PC-3 (cell line): ENCODE measurements around the gene NAP1L4. TPM values are rescaled to one million over a fixed set of nuclear protein-coding genes. Genes with fewer than 3 reads are reported as not detected.

ENCODE experiments used
- ATAC-seq: fragments of 200-7000 bp; cut with Tn5 transposase; 2 replicates; pipeline ENCODE4 v1.9.1; 2020; ENCODE audit warnings: mild to moderate bottlenecking, moderate library complexity
- BruUV-seq: library from RNA; stranded (reverse); fragments of 400-500 nt; replicated peaks from 2 replicates; lab custom pipeline; 2021; lab: Mats Ljungman, UMichigan
- CTCF ChIA-PET: fragments of 300-600 bp; sonication (Branson Sonifier 250); formaldehyde crosslinking; loops from one replicate; lab custom pipeline; 2022; ENCODE audit warnings: antibody characterized with exemption; lab: Charles Lee
- POLR2A ChIA-PET: fragments of 300-600 bp; sonication (Branson Sonifier 250); formaldehyde crosslinking; loops from one replicate; lab custom pipeline; 2022; ENCODE audit warnings: antibody characterized with exemption; ENCODE audit not compliant: unreplicated experiment; lab: Charles Lee
- DNase-seq: peaks from one replicate; pipeline ENCODE4 v3.0.0-alpha.2; 2015
- H2AFZ ChIP-seq: fragments of 300-600 bp; sonication (generic); 2 replicates; pipeline ENCODE4 v1.6.0; 2016; ENCODE audit warnings: antibody characterized with exemption, low read length
- H3F3A ChIP-seq: fragments of 300-600 bp; sonication (generic); one replicate; pipeline ENCODE4 v1.6.0; 2017; ENCODE audit warnings: antibody characterized with exemption, low read length, control low read depth, mild to moderate bottlenecking; ENCODE audit not compliant: unreplicated experiment
- H3K27ac ChIP-seq: fragments of 300-600 bp; sonication (generic); 2 replicates; pipeline ENCODE4 v1.5.1; 2016; ENCODE audit warnings: mild to moderate bottlenecking, low read length
- H3K27me3 ChIP-seq: fragments of 300-600 bp; sonication (generic); 2 replicates; pipeline ENCODE4 v1.6.1; 2016; ENCODE audit warnings: low read length, mixed read lengths
- H3K36me3 ChIP-seq: fragments of 300-600 bp; sonication (generic); 2 replicates; pipeline ENCODE4 v1.6.1; 2016; ENCODE audit warnings: low read depth, mixed run types, low read length, mixed read lengths
- H3K4me1 ChIP-seq: fragments of 300-600 bp; sonication (generic); 2 replicates; pipeline ENCODE4 v1.5.1; 2016; ENCODE audit warnings: low read length; ENCODE audit not compliant: insufficient read depth
- H3K4me2 ChIP-seq: fragments of 300-600 bp; sonication (generic); 2 replicates; pipeline ENCODE4 v1.6.0; 2016; ENCODE audit warnings: low read length
- H3K4me3 ChIP-seq: fragments of 300-600 bp; sonication (generic); 2 replicates; pipeline ENCODE4 v1.5.1; 2016; ENCODE audit warnings: mild to moderate bottlenecking, low read length, mixed read lengths
- H3K79me2 ChIP-seq: fragments of 300-600 bp; sonication (generic); 2 replicates; pipeline ENCODE4 v1.6.1; 2017; ENCODE audit warnings: low read length, mixed read lengths
- H3K9ac ChIP-seq: fragments of 300-600 bp; sonication (generic); 2 replicates; pipeline ENCODE4 v1.6.0; 2016; ENCODE audit warnings: mild to moderate bottlenecking, low read length
- H3K9me2 ChIP-seq: fragments of 300-600 bp; sonication (generic); replicated peaks from 2 replicates; pipeline ENCODE4 v1.6.1; 2016; ENCODE audit warnings: mixed run types, low read length, mixed read lengths
- H3K9me3 ChIP-seq: fragments of 300-600 bp; sonication (generic); 2 replicates; pipeline ENCODE4 v1.6.1; 2016; ENCODE audit warnings: low read length, mixed read lengths
- H4K20me1 ChIP-seq: fragments of 300-600 bp; sonication (generic); 2 replicates; pipeline ENCODE4 v1.6.1; 2016; ENCODE audit warnings: low read length, mixed read lengths
- CTCF ChIP-seq: fragments of 300-600 bp; sonication (generic); conservative IDR thresholded peaks from 2 replicates; pipeline ENCODE4 v1.5.1; 2017; ENCODE audit warnings: antibody characterized with exemption, low read depth, mild to moderate bottlenecking, low read length
- EZH2 ChIP-seq: fragments of 300-600 bp; sonication (generic); IDR thresholded peaks from one replicate; pipeline ENCODE4 v1.6.1; 2017; ENCODE audit warnings: antibody characterized with exemption, mild to moderate bottlenecking, low read length; ENCODE audit not compliant: unreplicated experiment
- EZH2phosphoT487 ChIP-seq: fragments of 300-600 bp; sonication (generic); IDR thresholded peaks from 2 replicates; pipeline ENCODE4 v1.6.1; 2018; ENCODE audit warnings: mild to moderate bottlenecking, antibody characterized with exemption, low read length, borderline replicate concordance
- intact Hi-C: fragments of 100-400 bp; cut with micrococcal nuclease; formaldehyde crosslinking; loops from 2 replicates; pipeline ENCODE4 v1.9.0; 2023
- total RNA-seq: library from RNA; depleted of rRNA; stranded (reverse); fragments of >200 nt; gene quantifications from 2 replicates; pipeline ENCODE4 v1.2.3, GENCODE V29; 2014

The NAP1L4 gene
- total RNA-seq, 1 experiment from 2014 or later = 115 TPM

- CTCF ChIA-PET = no interaction called here
Measured at GRCh38 chr11:3030289-3031070, 38.4 kb upstream of the NAP1L4 start.

GRCh38 chr11:3028813-3029212 is 36.7 kb upstream of the NAP1L4 start:
- DNase-seq (no peak), ATAC-seq (no peak)
- Histone ChIP-seq H3K4me3 (no peak overlapping the region), H3K36me3 (peaks cover 25% of the 10 kb centered on the region), H3K4me2 (no peak overlapping the region), H3F3A (no peaks in the 10 kb centered on the region), H3K9ac (no peak overlapping the region), H4K20me1 (no peaks in the 10 kb centered on the region), H3K9me3 (no peaks in the 10 kb centered on the region), H3K9me2 (no peaks in the 10 kb centered on the region), H3K27ac (no peak overlapping the region), H3K27me3 (no peaks in the 10 kb centered on the region), H2AFZ (no peak overlapping the region), H3K4me1 (no peaks in the 10 kb centered on the region), H3K79me2 (no peaks in the 10 kb centered on the region)
- CTCF ChIA-PET = no interaction called here
- intact Hi-C loops = no loop called here
- TF ChIP-seq EZH2 (no peak), EZH2phosphoT487 (no peak)
- POLR2A ChIA-PET = interaction anchor here (0.6 kb wide), 1 partner anchor 884 kb away, joined by 3 read pairs; no protein-coding TSS in a partner anchor
- no TSS peak for BruUV-seq

More at GRCh38 chr11:3030289-3031070, 38.4 kb upstream of the NAP1L4 start:
- intact Hi-C loops = no loop called here
- Histone ChIP-seq H3K27me3 (no peaks in the 10 kb centered on the region), H3K36me3 (peaks cover 26% of the 10 kb centered on the region), H2AFZ (no peak overlapping the region), H3F3A (no peaks in the 10 kb centered on the region), H3K9me2 (no peaks in the 10 kb centered on the region), H3K9me3 (no peaks in the 10 kb centered on the region), H3K79me2 (no peaks in the 10 kb centered on the region), H3K9ac (no peak overlapping the region), H3K4me3 (no peak overlapping the region), H4K20me1 (no peaks in the 10 kb centered on the region), H3K4me2 (no peak overlapping the region), H3K4me1 (no peaks in the 10 kb centered on the region), H3K27ac (no peak overlapping the region)
- TF ChIP-seq CTCF (no peak), EZH2 (no peak), EZH2phosphoT487 (no peak)
- DNase-seq (no peak), ATAC-seq (no peak)
- POLR2A ChIA-PET = no interaction called here
- BruUV-seq = no TSS peak

- Histone ChIP-seq H3K4me3 (no peak overlapping the region), H3K27me3 (no peaks in the 10 kb centered on the region), H3K27ac (no peak overlapping the region), H2AFZ (no peak overlapping the region), H3K4me1 (no peaks in the 10 kb centered on the region), H4K20me1 (no peaks in the 10 kb centered on the region), H3K9me3 (no peaks in the 10 kb centered on the region), H3F3A (no peaks in the 10 kb centered on the region), H3K79me2 (no peaks in the 10 kb centered on the region), H3K9me2 (no peaks in the 10 kb centered on the region), H3K4me2 (no peak overlapping the region), H3K36me3 (peaks cover 25% of the 10 kb centered on the region), H3K9ac (no peak overlapping the region)
- TF ChIP-seq EZH2 = no peak
- no peak for TF ChIP-seq EZH2phosphoT487
- TF ChIP-seq CTCF = no peak
- ATAC-seq (no peak), DNase-seq (no peak)
- ChIA-PET POLR2A (no interaction called here), CTCF (no interaction called here)
- no TSS peak for BruUV-seq
- intact Hi-C loops = no loop called here
Measured at GRCh38 chr11:3026803-3027202, 34.7 kb upstream of the NAP1L4 start.
